Central memory CD8-positive, alpha-beta T cell (primary cell): ENCODE results near the gene KCNIP3.

Source experiments
- ATAC-seq: fragments of 150-1000 bp; cut with Tn5 transposase; replicated peaks from 2 replicates; pipeline ENCODE4 v1.10.0; 2022; ENCODE audit warnings: mild to moderate bottlenecking, moderate FRiP score, moderate number of reproducible peaks; ENCODE audit not compliant: poor library complexity, severe bottlenecking; ENCODE audit errors: extremely low read depth
- DNase-seq, 2 donors: peaks; one replicate each; pipeline ENCODE4 v3.0.0; 2021; ENCODE audit warnings: low spot score in 2 of 2
- H3K27ac Mint-ChIP-seq: one replicate; pipeline ENCODE4 v1.8.0; 2022; ENCODE audit warnings: low read depth, mild to moderate bottlenecking, moderate library complexity, mixed read lengths
- H3K27me3 Mint-ChIP-seq: one replicate; pipeline ENCODE4 v1.8.0; 2022; ENCODE audit warnings: mixed read lengths
- H3K36me3 Mint-ChIP-seq: one replicate; pipeline ENCODE4 v1.8.0; 2022; ENCODE audit warnings: mild to moderate bottlenecking, moderate library complexity, mixed read lengths; ENCODE audit not compliant: insufficient read depth
- H3K4me1 Mint-ChIP-seq: one replicate; pipeline ENCODE4 v1.8.0; 2022; ENCODE audit warnings: mixed read lengths
- H3K4me3 Mint-ChIP-seq: one replicate; pipeline ENCODE4 v1.8.0; 2022; ENCODE audit warnings: mild to moderate bottlenecking, moderate library complexity, mixed read lengths
- H3K9me3 Mint-ChIP-seq: one replicate; pipeline ENCODE4 v1.8.0; 2022; ENCODE audit warnings: mixed read lengths

The KCNIP3 gene

DNA sequence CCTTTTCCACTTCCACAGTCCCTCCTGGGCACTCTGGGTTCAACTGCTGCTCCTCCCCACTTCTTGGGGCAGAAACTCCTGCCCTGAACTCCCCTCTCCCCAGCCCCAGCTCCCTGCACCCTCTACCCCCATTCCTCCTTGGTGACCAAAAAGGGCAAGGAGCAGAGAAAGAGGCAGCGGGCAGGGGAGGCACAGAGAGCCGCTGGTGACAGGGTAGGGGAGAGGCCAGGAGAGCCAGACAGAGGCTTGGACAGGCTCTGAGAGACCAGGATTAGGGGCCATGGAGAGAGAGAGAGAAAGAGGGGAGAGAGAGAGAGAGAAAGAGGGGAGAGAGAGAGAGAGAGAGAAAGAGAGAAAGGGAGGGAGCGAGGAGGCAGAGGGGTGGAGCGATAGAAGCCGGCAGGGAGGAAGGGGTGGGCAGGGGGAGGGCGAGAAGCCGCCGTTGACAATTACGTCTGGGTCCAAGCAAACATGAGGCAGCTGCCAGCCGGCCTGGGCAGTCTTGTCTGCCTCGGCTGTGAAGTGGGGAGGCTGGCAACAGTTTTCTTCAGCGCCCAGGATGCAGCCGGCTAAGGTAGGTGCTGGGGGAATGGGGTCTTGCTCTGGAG, at the start of gene KCNIP3:
Gene KCNIP3 (plus strand): TSS at position 468 of the 608 bp plus-strand sequence. CDS start 92 bp downstream, at position 560.
- DNase-seq (no peak), ATAC-seq (no peak)
- Mint-ChIP-seq H3K36me3 (no peaks in the 10 kb centered on the region), H3K4me1 (peaks cover 5% of the 10 kb centered on the region), H3K27ac (no peak within 1 kb of the TSS), H3K27me3 (peaks cover 29% of the 10 kb centered on the region), H3K9me3 (peaks cover 6% of the 10 kb centered on the region), H3K4me3 (no peak within 1 kb of the TSS)

- Mint-ChIP-seq H3K36me3 (peaks cover 2% of the 10 kb centered on the region), H3K9me3 (peaks cover 37% of the 10 kb centered on the region), H3K4me3 (no peak overlapping the region), H3K27ac (no peak overlapping the region), H3K4me1 (no peaks in the 10 kb centered on the region), H3K27me3 (peaks cover 41% of the 10 kb centered on the region)
- no peak for DNase-seq
- ATAC-seq = no peak
These were observed 38.9 kb upstream of the KCNIP3 start for GRCh38 chr2:95258271-95258670.

DNA sequence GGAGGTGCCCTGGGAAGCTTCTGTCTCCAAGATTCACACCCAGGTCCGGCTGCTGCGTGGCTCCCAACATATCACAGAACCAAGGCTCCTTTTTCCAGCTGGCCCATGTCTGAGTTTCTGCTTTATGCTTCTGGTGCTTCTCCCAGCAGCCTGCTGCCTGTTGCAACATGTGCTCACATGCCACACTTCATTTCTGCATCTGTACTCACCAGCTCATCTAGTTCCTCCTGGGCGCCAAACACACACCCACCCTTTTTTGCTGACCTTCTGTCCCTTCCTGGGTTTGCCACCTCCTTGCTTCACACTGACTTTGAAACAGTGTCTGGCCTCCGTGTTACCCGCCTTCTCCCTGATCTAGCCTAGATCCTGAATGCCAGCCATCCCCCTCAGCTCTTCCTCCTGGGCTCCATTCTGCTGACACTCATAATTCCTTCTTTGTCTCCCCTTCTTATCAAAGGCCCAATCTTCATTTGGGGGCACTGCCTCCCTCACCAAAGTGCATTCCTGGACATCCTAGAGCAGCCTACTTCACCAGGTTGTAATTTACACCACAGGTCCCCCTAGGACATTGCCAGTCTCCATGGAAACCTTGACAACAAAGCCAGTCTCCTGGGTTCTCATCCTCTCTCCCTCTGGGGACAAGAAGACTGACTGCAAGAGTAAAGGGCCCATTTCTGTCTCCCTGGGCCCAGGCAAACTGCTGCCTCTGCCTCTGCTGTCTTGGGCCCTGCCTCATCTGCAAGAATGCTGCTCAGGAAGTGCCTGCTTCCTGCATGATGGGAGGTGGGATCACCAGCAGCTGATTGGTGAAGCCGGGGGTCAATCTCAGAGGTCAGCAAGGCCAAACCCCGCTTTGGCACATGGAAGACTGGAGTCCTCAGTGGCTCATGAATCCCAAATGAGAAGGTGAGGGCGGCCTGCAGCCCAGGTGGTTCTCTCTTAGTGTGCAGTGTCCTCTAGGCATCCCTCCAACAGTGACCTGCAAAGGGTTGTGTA, 36.8 kb upstream of the KCNIP3 start:
- H3K9me3 Mint-ChIP-seq = peaks cover 30% of the 10 kb centered on the region
- H3K27ac Mint-ChIP-seq = no peak overlapping the region
- no peaks in the 10 kb centered on the region for H3K4me1 Mint-ChIP-seq
- H3K4me3 Mint-ChIP-seq = no peak overlapping the region
- ATAC-seq (no peak), DNase-seq (no peak)
- H3K27me3 Mint-ChIP-seq = peaks cover 50% of the 10 kb centered on the region
- no peaks in the 10 kb centered on the region for H3K36me3 Mint-ChIP-seq

- H3K4me1 Mint-ChIP-seq = no peaks in the 10 kb centered on the region
These were observed 35.5 kb upstream of the KCNIP3 start for GRCh38 chr2:95261602-95262001.

GRCh38 chr2:95262896-95263542, 34.1 kb upstream of the KCNIP3 start:
- no peak overlapping the region for H3K4me3 Mint-ChIP-seq
- H3K9me3 Mint-ChIP-seq = peaks cover 19% of the 10 kb centered on the region
- DNase-seq (no peak), ATAC-seq (no peak)
- H3K27me3 Mint-ChIP-seq = peaks cover 62% of the 10 kb centered on the region
- H3K36me3 Mint-ChIP-seq = no peaks in the 10 kb centered on the region
- no peaks in the 10 kb centered on the region for H3K4me1 Mint-ChIP-seq
- no peak overlapping the region for H3K27ac Mint-ChIP-seq

More at GRCh38 chr2:95261602-95262001, 35.5 kb upstream of the KCNIP3 start:
- ATAC-seq (no peak), DNase-seq (no peak)
- peaks cover 22% of the 10 kb centered on the region for H3K9me3 Mint-ChIP-seq
- no peak overlapping the region for H3K27ac Mint-ChIP-seq
- H3K36me3 Mint-ChIP-seq = no peaks in the 10 kb centered on the region
- H3K27me3 Mint-ChIP-seq = peaks cover 56% of the 10 kb centered on the region
- no peak overlapping the region for H3K4me3 Mint-ChIP-seq

- Mint-ChIP-seq H3K36me3 (no peaks in the 10 kb centered on the region), H3K4me3 (no peak overlapping the region), H3K9me3 (peaks cover 6% of the 10 kb centered on the region), H3K27ac (no peak overlapping the region), H3K4me1 (no peaks in the 10 kb centered on the region), H3K27me3 (peaks cover 47% of the 10 kb centered on the region)
- DNase-seq (peak in 1 of 2 donors; percentile 5), ATAC-seq (no peak)
These were observed 32.5 kb upstream of the KCNIP3 start for GRCh38 chr2:95264624-95265023.

- Mint-ChIP-seq H3K36me3 (no peaks in the 10 kb centered on the region), H3K27me3 (peaks cover 42% of the 10 kb centered on the region), H3K4me1 (no peaks in the 10 kb centered on the region), H3K27ac (no peak overlapping the region), H3K9me3 (peaks cover 3% of the 10 kb centered on the region), H3K4me3 (no peak overlapping the region)
- DNase-seq = peak in 1 of 2 donors; percentile 0
- no peak for ATAC-seq
These were observed 32.0 kb upstream of the KCNIP3 start for GRCh38 chr2:95265182-95265581.

- DNase-seq (peak in 1 of 2 donors; percentile 3), ATAC-seq (no peak)
- H3K4me1 Mint-ChIP-seq = no peaks in the 10 kb centered on the region
- H3K27ac Mint-ChIP-seq = no peak overlapping the region
- no peaks in the 10 kb centered on the region for H3K36me3 Mint-ChIP-seq
- H3K4me3 Mint-ChIP-seq = no peak overlapping the region
- peaks cover 26% of the 10 kb centered on the region for H3K27me3 Mint-ChIP-seq
- H3K9me3 Mint-ChIP-seq = no peaks in the 10 kb centered on the region
These were observed 30.2 kb upstream of the KCNIP3 start for GRCh38 chr2:95266781-95267430.

- Mint-ChIP-seq H3K36me3 (no peaks in the 10 kb centered on the region), H3K27me3 (peaks cover 20% of the 10 kb centered on the region), H3K27ac (no peak overlapping the region), H3K4me1 (no peaks in the 10 kb centered on the region), H3K9me3 (no peaks in the 10 kb centered on the region), H3K4me3 (no peak overlapping the region)
- peak in 1 of 2 donors; percentile 4 for DNase-seq
- ATAC-seq = no peak
These were observed 29.5 kb upstream of the KCNIP3 start for GRCh38 chr2:95267458-95268210.

GRCh38 chr2:95268211-95269035, 28.7 kb upstream of the KCNIP3 start:
- ATAC-seq (no peak), DNase-seq (peak; percentile 1 to 3)
- no peaks in the 10 kb centered on the region for H3K36me3 Mint-ChIP-seq
- no peak overlapping the region for H3K27ac Mint-ChIP-seq
- no peaks in the 10 kb centered on the region for H3K9me3 Mint-ChIP-seq
- H3K27me3 Mint-ChIP-seq = peaks cover 20% of the 10 kb centered on the region
- H3K4me3 Mint-ChIP-seq = no peak overlapping the region
- H3K4me1 Mint-ChIP-seq = no peaks in the 10 kb centered on the region

DNA sequence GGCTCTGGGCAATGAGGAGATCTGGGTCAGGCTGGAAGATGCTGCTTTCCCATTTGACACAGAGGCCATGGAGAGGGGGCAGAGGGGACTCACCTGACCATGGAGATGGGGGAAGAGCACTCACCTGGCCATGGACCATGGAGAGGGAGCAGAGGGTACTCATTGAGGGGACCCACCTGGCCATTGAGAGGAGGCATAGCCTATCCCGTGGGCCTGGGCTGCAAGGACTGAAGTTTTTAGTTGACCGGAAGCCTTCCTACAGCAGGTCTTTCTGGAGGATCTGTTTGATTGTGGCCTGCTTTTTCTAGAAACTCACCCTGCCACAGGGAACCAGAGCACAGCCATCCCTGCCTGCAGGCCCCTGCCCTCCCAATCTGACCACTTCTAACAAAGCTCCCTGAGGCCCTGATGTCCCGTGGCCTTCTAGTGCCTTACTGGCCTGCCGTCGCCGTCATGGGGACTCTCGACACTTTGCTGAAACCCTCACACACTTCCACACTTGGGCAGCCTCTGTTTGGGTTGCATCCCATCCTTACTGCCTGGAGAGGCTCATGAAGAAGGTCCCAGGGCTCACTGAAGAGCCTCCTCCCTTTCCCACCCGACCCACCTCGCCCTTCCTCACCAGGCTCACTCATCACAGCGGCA, 28.0 kb upstream of the KCNIP3 start:
- Mint-ChIP-seq H3K4me1 (no peaks in the 10 kb centered on the region), H3K9me3 (no peaks in the 10 kb centered on the region), H3K36me3 (no peaks in the 10 kb centered on the region), H3K27ac (no peak overlapping the region), H3K27me3 (peaks cover 20% of the 10 kb centered on the region), H3K4me3 (no peak overlapping the region)
- DNase-seq = peak; percentile 2 to 6
- ATAC-seq = no peak
